GM12873 (cell line): ENCODE results near the gene PLCB1.

Experiments used
- TF ChIP-seq, protein P1 (sequence below): IDR thresholded peaks from 2 replicates; pipeline ENCODE4 v1.5.1; 2012; ENCODE audit warnings: low read depth, mild to moderate bottlenecking, moderate library complexity, low read length, control low read depth; ENCODE audit not compliant: insufficient read depth; ENCODE audit errors: missing control alignments

Gene PLCB1

DNA sequence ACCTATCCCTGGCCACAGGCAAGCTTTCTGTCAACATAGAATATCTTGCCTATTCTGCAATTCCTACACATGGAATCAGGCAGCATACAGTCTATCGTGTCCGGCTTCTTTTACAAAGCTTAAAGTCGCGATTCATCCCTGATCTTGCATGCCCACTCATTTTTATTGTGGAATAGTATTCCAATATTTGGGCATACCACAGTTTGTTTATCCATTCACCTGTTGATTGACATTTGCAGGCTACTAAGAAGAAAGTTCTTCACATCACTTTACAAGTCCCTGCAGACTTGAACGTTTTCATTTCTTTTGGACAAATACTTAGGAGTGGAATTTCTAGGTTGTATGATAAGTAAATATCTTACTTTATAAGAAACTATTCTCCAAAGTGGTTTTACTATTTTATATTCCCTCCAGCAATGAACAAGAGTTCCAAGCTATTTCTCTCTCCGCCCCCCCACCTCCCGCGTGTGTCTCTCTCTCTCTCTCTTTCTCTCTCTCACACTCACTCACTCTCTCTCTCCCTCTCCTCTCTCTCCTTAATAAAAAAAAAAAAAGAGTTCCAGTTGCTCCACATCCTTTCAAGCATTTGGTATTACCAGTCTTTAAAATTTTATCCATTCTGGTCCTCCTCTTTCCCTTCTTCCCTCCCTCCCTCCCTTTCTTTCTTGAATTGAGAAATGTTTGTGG lies 1.1 kb upstream of the PLCB1 start:
- TF ChIP-seq, protein P1, sequence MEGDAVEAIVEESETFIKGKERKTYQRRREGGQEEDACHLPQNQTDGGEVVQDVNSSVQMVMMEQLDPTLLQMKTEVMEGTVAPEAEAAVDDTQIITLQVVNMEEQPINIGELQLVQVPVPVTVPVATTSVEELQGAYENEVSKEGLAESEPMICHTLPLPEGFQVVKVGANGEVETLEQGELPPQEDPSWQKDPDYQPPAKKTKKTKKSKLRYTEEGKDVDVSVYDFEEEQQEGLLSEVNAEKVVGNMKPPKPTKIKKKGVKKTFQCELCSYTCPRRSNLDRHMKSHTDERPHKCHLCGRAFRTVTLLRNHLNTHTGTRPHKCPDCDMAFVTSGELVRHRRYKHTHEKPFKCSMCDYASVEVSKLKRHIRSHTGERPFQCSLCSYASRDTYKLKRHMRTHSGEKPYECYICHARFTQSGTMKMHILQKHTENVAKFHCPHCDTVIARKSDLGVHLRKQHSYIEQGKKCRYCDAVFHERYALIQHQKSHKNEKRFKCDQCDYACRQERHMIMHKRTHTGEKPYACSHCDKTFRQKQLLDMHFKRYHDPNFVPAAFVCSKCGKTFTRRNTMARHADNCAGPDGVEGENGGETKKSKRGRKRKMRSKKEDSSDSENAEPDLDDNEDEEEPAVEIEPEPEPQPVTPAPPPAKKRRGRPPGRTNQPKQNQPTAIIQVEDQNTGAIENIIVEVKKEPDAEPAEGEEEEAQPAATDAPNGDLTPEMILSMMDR, result no peak

DNA sequence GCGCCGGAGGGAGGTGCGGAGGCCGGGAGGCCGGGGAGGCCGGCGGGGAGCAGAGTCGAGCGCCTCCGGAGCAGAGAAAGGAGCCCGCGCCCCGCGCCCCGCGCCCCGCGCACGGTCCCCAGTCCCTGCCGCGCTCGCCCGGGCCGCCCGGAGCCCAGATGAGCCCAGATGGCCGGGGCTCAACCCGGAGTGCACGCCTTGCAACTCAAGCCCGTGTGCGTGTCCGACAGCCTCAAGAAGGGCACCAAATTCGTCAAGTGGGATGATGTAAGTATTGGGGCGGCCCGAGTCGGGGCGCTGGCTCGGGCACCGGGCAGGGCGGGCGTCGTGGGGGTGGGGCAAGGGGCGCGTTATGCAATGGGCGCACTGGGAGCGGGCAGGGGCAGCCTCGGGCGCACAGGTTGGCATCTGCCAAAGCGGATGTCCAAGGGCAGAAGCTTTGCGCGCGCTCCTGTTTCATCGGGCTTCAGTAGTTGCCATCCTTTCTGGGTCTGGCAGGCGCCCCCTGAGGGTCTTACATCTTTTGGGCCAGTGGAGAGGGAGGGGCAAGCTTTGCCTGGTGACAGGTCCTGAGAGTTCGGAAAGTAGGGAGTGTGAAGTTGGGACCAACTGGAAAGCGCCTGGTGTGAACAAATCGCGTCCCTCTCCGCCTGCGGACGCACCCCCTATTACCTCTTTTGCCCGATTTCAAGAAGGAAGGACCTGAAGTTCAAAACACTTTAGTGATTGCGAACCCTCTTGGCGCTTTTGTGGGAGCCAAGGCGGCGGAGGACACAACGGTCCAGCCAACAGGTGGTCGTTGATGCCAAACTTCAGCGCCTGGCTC lies 631 bp downstream of the PLCB1 start:
- TF ChIP-seq, protein P1, result no peak

DNA sequence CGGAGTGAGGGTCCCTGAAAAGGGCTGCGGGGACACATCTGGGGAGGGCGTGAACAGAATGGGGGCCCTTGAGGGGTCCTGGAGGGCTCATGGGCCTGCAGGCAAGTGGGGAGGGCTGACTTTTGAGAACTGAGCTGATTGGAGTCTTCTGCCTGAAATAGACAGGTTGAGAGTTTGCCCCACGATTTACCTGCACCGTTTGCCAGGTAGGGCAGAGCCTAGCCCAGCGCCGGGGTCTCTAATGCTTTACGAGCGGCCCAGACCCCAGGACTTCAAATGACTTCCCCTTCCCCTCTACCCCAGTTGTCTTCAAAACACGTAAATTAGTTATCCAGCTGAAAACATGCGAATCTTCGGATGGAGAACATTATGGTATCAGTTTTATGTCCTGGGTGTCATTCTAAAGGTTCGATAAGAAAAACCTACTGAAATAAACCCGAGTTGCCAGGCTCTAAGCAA lies 1.3 kb downstream of the PLCB1 start:
- TF ChIP-seq, protein P1, result no peak

DNA sequence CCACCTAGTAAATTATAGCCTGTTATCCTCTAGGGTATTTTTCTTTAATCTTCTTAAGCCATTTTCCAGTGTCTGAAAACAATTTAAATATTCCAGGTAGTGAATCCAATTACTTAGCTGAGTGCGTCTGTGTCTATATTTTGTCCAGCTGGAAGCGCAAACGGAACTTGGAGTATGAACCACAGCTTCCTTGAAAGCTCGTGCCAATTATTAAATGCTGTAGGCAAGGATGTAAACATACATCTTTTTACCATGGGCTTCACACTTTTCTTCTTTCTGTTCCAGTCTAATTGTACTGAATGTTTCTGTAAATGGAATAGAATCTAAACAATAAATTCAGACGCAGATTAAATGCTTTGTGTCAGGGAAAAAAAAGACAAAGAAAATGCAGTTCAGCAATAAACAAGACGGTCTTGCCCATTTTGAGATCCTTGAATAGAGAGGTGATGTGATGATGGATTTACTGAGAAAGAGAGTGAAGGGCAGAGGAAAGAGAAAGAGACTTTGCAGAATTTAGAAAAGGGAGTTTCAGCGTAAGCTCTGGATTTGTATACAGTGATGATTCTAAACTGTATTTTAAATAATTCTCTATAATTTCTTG lies 1.9 kb downstream of the PLCB1 start:
- TF ChIP-seq, protein P1, result no peak

DNA sequence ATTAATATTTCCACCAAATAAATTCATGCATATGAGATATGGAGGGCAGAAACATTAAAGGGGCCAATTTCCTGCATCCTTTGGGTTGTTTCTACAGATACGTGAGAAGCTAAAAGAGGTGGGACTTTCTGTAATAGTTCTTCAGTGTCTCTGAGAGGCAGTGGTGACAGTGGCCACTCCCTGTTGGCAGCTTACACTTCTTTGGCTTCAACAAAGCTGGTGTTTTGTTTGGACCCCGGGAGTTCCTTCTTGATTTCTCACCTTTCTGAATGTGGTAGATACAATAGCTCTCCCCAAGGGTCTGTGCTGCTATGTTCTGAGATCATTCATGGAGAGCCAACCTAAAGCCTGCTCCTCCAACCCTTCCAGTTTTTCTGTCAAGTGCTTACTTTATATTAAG lies 7.8 kb downstream of the PLCB1 start:
- TF ChIP-seq, protein P1, result no peak

DNA sequence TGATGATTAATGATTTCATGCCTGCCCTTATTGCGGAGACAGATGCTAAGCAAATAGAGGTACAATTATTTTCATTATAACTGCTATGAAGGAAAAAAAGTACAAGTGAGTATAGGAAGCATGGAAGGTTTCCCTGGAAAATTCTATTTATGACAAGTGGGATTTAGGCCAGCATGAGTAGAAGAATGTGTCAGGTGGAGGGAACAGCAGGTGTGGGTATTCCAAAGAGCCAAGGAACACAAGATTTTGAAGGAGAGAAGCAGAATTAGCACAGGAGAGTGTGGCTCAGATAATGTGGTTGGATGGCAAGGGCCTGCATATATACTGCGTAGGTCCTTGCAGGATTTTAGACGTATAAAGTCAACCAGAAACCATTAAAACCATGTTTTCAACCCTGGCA lies 11.4 kb downstream of the PLCB1 start:
- TF ChIP-seq, protein P1, result no peak
